Panc1 (cell line): ENCODE data around the gene SNRK. TPM values are rescaled to one million over a fixed set of nuclear protein-coding genes. Genes with fewer than 3 reads are reported as not detected.

Experiments
- ATAC-seq: fragments of 200-7000 bp; cut with Tn5 transposase; 2 replicates; pipeline ENCODE4 v1.9.1; 2020; ENCODE audit warnings: mild to moderate bottlenecking, moderate library complexity
- BruUV-seq: library from RNA; stranded (reverse); fragments of 400-500 nt; replicated peaks from 2 replicates; lab custom pipeline; 2021; lab: Mats Ljungman, UMichigan
- CTCF ChIA-PET: fragments of 300-600 bp; sonication (Branson Sonifier 250); formaldehyde crosslinking; loops from one replicate; lab custom pipeline; 2022; ENCODE audit warnings: antibody characterized with exemption; lab: Charles Lee
- POLR2A ChIA-PET: fragments of 300-600 bp; sonication (Branson Sonifier 250); formaldehyde crosslinking; loops from one replicate; lab custom pipeline; 2022; ENCODE audit warnings: antibody characterized with exemption; lab: Charles Lee
- DNase-seq: peaks from one replicate; pipeline ENCODE4 v3.0.0-alpha.2; 2010; ENCODE audit warnings: low read depth, low spot score
- H3K27ac ChIP-seq: 2 replicates; pipeline ENCODE4 v1.5.1; 2011; ENCODE audit warnings: mild to moderate bottlenecking, low read length, inconsistent platforms
- H3K27me3 ChIP-seq: fragments of 200-500 bp; sonication (Bioruptor generic); 2 replicates; pipeline ENCODE4 v1.6.0; 2014; ENCODE audit warnings: low read length, inconsistent platforms; ENCODE audit not compliant: control insufficient read depth, insufficient read depth
- H3K36me3 ChIP-seq: fragments of 200-500 bp; sonication (Bioruptor generic); 2 replicates; pipeline ENCODE4 v1.5.1; 2014; ENCODE audit warnings: inconsistent platforms, mild to moderate bottlenecking, low read length, moderate library complexity; ENCODE audit not compliant: control insufficient read depth, insufficient read depth
- H3K4me1 ChIP-seq: 2 replicates; pipeline ENCODE4 v1.5.1; 2011; ENCODE audit warnings: inconsistent platforms, mild to moderate bottlenecking, low read length, moderate library complexity; ENCODE audit not compliant: control insufficient read depth, insufficient read depth
- H3K4me3 ChIP-seq, 2 experiments: 2 replicates each; pipeline ENCODE4 v1.5.1; 2011 to 2012; ENCODE audit warnings: low read depth in 2 of 2, low read length in 2 of 2, mild to moderate bottlenecking in 2 of 2, inconsistent platforms in 1 of 2, moderate library complexity in 1 of 2
- H3K9me3 ChIP-seq: fragments of 200-500 bp; sonication (Bioruptor generic); 2 replicates; pipeline ENCODE4 v1.5.1; 2014; ENCODE audit warnings: low read depth, mild to moderate bottlenecking, inconsistent platforms, low read length, moderate library complexity; ENCODE audit not compliant: control insufficient read depth, insufficient read depth
- CTCF ChIP-seq: fragments of 450-650 bp; IDR thresholded peaks from 2 replicates; pipeline ENCODE4 v1.5.1; 2017; ENCODE audit warnings: mild to moderate bottlenecking
- POLR2AphosphoS5 ChIP-seq: IDR thresholded peaks from 2 replicates; pipeline ENCODE4 v1.6.1; 2012; ENCODE audit warnings: mild to moderate bottlenecking, low read depth, low read length, moderate library complexity
- REST ChIP-seq, 2 experiments: IDR thresholded peaks; 2 replicates each; pipeline ENCODE4 v1.6.1; 2011 to 2012; ENCODE audit warnings: low read depth in 2 of 2, control low read depth in 1 of 2, low read length in 1 of 2, mild to moderate bottlenecking in 1 of 2, moderate library complexity in 1 of 2; ENCODE audit not compliant: insufficient read depth in 1 of 2
- SIN3A ChIP-seq: IDR thresholded peaks from 2 replicates; pipeline ENCODE4 v1.6.1; 2012; ENCODE audit warnings: low read depth, mild to moderate bottlenecking, low read length, moderate library complexity, borderline replicate concordance; ENCODE audit not compliant: insufficient read depth
- TCF7L2 ChIP-seq: IDR thresholded peaks from 2 replicates; pipeline ENCODE4 v1.6.1; 2011; ENCODE audit warnings: mild to moderate bottlenecking, low read depth, low read length, inconsistent platforms
- in situ Hi-C: cut with HindIII; loops from 2 replicates; pipeline ENCODE4 v1.10.0; 2016; ENCODE audit warnings: low sequenced_read_pairs, low pct_unique_long_range_greater_than_20kb
- intact Hi-C: fragments of 100-400 bp; cut with micrococcal nuclease; formaldehyde crosslinking; loops from one replicate; pipeline ENCODE4 v1.10.0; 2022; ENCODE audit not compliant: unreplicated experiment
- total RNA-seq: library from RNA; stranded (reverse); gene quantifications from one replicate; pipeline ENCODE4 v1.2.1, GENCODE V29; 2021; ENCODE audit not compliant: unreplicated experiment

Gene SNRK
- total RNA-seq, 1 experiment from 2014 or later, result 11.0 TPM

- Histone ChIP-seq H3K27ac (no peak overlapping the region), H3K9me3 (no peaks in the 10 kb centered on the region), H3K27me3 (no peaks in the 10 kb centered on the region), H3K4me3 (no peak overlapping the region), H3K4me1 (peaks cover 13% of the 10 kb centered on the region), H3K36me3 (no peaks in the 10 kb centered on the region)
- ChIA-PET POLR2A (no interaction called here), CTCF (no interaction called here)
- intact Hi-C loops (no loop called here), in situ Hi-C loops (no loop called here)
- DNase-seq (no peak), ATAC-seq (no peak)
- no peak for TF ChIP-seq TCF7L2
- TF ChIP-seq POLR2AphosphoS5, result no peak
- TF ChIP-seq CTCF, result no peak
- TF ChIP-seq SIN3A, result no peak
- no TSS peak for BruUV-seq
Measured at GRCh38 chr3:43289841-43290470, 3.6 kb downstream of the SNRK start.

GRCh38 chr3:43290956-43291355 is 4.6 kb downstream of the SNRK start:
- CTCF ChIA-PET, result no interaction called here
- TF ChIP-seq SIN3A (no peak), REST (IDR thresholded peaks at IDR 0.05; ENCODE audit: insufficient read depth in 1 of 2, low read depth in 2 of 2, low read length in 1 of 2) (no peak), TCF7L2 (no peak), CTCF (no peak), POLR2AphosphoS5 (no peak)
- no peak overlapping the region for H3K4me3 ChIP-seq

More at GRCh38 chr3:43290956-43291355, 4.6 kb downstream of the SNRK start:
- BruUV-seq, result no TSS peak
- peaks cover 10% of the 10 kb centered on the region for H3K4me1 ChIP-seq
- intact Hi-C loops, result no loop called here
- POLR2A ChIA-PET, result no interaction called here
- no peaks in the 10 kb centered on the region for H3K36me3 ChIP-seq
- no peak for DNase-seq
- ATAC-seq, result no peak
- H3K9me3 ChIP-seq, result no peaks in the 10 kb centered on the region
- no peak overlapping the region for H3K27ac ChIP-seq
- in situ Hi-C loops, result no loop called here
- no peaks in the 10 kb centered on the region for H3K27me3 ChIP-seq
